HG02763 (cell line): ENCODE data around the gene MTUS2.

Experiments
- ATAC-seq: cut with Tn5 transposase; IDR thresholded peaks from one replicate; pipeline ENCODE4 v1.9.1; 2021; ENCODE audit warnings: mild to moderate bottlenecking, moderate library complexity; ENCODE audit not compliant: unreplicated experiment

Gene MTUS2

DNA sequence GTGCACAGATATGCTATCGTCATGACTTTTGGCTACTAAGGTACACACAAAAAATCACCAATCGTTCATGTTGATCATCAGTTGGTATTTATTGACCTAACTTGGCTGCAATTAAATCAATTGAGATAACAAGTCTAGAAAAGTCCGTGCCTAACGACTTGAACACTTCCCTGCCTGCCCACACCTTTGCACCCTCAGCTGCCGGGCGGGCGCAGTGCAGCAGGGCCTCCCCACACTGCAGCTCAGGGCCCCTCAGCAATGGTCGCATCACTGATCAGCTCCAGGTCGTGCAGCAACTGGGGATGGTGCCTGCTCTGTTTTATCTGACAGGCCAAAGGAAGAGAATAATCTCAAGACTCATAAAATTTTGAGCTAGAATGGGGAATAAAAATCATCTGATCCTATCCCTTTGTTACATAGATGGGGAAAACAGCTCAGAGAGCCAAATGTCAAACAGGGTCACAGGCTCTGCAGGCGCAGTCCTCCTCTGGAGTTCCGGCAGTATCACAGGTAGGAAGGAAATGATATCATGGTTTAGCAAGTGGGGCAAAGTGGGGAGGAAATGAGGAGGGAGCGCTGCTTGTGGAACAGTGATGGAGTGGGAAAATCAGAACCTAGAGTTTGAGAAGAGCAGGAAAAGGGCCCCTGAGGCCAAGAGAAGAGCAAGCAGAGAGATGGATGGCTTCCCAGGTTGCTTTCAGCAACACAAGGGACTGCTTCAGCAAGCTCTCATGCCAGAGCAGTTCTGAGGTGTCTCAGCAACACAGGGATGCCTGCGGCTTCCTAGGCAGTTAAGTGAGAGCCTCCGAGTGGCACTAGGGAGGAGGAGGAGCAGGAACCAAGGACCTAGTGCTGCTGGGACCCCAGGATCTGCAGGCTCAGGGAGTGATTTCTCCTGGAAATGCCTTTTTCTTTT lies 717.9 kb downstream of the MTUS2 start:
- ATAC-seq, result no peak

- no peak for ATAC-seq
Observed at GRCh38 chr13:29538652-29539040, 718.5 kb downstream of the MTUS2 start.

- ATAC-seq, result no peak
Observed at GRCh38 chr13:29539856-29540255, 719.7 kb downstream of the MTUS2 start.

DNA sequence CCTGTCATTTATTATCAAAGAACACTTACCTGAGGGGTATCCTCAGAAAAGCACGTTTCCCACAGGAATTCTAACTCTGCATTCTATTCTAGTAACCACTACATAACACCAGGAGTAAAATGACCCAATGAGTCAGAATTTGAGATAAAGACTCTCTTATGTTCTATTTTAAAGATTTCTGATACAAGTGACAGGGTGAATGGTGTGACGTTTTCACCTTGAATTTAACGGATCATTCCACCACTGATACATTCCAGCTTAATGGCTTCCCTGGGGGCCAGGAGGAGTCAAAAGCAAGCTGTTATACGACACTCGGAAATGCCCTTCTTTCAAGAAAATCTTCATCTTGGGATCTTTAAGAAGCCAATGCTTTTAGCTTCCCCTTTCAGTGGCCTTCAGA lies 720.2 kb downstream of the MTUS2 start:
- no peak for ATAC-seq

DNA sequence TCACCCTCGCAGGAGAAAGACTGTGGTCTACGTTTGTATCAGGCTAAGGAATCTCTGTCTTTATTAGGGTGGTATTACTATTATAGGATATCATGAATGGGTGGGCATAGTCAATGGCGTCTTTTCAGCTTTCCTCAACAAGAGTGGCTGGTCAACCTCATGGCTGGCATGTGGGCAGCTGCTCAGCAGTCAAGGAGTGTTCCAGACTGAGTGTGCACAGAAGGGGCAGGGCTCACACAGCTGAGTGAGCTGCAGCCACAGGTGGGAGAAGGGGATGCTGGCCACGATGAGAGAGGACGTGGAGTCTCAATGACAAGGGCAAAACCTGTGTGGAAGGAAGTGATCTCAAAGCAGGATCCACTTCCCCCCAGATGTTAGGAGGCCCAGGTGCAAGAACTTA lies 720.7 kb downstream of the MTUS2 start:
- ATAC-seq, result no peak

- no peak for ATAC-seq
Observed at GRCh38 chr13:29541400-29541799, 721.3 kb downstream of the MTUS2 start.

DNA sequence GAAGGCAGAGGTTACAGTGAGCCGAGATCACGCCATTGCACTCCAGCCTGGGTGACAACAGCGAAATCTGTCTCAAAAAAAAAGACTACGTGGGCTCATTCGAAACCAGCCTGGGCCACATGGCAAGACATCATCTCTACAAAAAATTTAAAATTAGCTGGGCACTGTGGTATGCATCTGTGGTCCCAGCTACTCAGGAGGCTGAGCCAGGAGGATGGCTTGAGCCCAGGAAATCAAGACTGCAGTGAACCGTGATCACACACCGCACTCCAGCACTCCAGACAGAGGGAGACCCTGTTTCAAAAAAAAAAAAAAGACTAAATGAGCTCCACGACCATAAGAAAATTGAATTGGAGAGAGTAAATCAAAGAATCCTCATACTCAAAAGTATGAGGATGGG lies 722.2 kb downstream of the MTUS2 start:
- no peak for ATAC-seq

- peak; percentile 96 for ATAC-seq
Observed at GRCh38 chr13:29543230-29544215, 723.4 kb downstream of the MTUS2 start.

DNA sequence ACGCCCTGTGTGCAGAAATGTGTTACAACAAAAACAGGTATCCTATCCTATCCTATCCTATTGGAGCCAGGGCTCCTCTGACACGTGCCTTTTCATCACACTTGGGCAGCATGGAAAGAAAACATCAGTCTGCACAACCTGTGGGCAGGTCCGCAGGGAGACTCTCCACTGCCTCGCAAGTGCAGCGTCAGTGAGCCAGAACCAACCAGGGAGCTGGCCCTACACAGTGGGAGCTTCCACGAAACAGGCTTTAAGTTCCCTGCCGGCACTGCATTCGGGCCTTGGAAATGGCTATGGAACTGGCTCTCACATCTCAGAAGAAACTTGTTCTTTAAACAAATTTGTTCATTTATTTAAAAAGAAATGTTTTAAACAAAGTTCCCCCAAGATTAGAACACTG lies 725.8 kb downstream of the MTUS2 start:
- no peak for ATAC-seq

DNA sequence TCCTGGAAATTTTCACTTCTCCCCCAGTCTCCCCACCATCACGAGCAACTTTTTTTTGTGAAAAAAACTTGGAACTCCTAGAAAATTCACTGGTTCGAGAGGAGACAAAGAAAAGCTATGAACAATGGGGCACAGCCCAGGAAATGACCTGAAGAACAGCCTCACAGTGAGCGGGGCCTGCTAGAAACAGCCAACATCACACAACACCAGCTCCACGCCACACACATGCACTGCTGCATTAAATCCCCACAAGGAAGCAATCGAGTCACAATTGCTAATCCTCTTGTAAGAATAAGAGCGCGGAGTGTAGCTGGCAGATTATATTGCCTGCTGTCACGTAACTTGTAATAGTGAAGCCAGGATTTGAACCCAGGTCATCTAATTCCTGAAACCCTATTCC lies 726.5 kb downstream of the MTUS2 start:
- no peak for ATAC-seq

DNA sequence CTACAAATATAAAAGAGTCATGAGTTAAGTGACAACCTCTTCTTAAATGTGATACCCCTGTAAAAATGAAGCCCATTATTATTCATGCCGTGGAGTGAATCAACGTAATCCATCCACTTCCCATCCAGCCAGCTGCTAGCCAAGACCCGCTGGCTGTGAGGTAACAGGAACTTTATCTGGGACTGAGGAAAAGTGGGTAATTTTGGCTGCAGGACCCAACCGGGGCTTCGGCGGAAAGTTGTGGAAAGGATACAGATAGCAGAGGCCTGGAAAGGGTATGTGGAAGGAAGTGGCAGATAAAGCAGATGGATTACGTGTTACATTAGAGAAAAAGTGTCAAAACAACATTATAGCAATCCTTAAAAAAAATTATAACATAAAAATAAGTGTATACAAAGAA lies 727.0 kb downstream of the MTUS2 start:
- ATAC-seq, result no peak

DNA sequence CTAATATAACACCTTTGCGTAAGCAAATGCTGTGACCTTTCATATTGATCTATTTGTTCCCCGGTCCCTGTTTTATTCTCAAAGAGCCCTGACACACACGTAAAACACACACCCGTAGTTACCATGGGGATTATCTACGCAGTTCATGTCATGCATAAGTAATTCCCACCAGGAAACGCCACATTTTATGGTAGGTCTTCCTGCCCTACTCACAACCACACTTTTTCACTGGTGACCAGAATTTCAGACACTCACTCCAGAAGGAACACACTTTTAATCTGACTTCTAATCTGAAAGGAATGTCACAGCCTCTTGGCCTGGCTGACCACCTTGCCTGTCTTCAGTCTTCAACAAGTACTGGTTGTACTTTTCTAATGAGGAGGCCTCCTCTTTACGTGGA lies 728.6 kb downstream of the MTUS2 start:
- ATAC-seq, result no peak

- ATAC-seq, result no peak
Observed at GRCh38 chr13:29550430-29550988, 730.4 kb downstream of the MTUS2 start.

DNA sequence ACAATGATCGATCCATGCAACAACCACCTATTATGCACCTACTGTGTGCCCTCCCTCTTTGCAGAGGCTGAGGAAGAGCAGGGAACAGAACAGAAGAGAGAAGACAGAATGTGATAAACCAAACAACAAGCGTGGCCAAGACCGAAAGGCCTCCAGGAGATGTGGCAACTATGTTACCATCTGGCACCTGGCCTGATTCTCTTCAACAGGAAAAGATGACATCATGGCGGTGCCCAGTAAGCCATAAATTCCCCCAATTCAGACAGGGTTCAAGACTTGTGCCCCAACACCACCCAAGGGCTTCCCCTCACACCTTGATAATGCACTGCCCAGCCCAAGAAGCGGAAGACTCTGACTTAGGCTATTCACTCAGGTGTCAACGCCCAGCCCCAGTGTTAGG lies 731.1 kb downstream of the MTUS2 start:
- no peak for ATAC-seq
